HepG2 (cell line): ENCODE results near the gene ACSS3. TPM values are rescaled to one million over a fixed set of nuclear protein-coding genes. Genes with fewer than 3 reads are reported as not detected.

Experiments
- ASH2L ChIP-seq: fragments of 300-600, 200-600 bp; sonication (generic); IDR thresholded peaks from 2 replicates; pipeline ENCODE4 v1.7.0; 2017; ENCODE audit warnings: low read depth, mild to moderate bottlenecking, moderate library complexity, mixed read lengths, low read length; ENCODE audit not compliant: insufficient read length
- KDM4B ChIP-seq: sonication (generic); formaldehyde crosslinking; IDR thresholded peaks from 2 replicates; pipeline ENCODE4 v1.4.0; 2020; ENCODE audit warnings: missing genetic modification reagents
- MAFK ChIP-seq, 2 experiments: IDR thresholded peaks in 1 of 2; conservative IDR thresholded peaks in 1 of 2; 2 replicates each; pipeline ENCODE4 v1.6.1; 2011; ENCODE audit warnings: improper control_type of control experiment in 2 of 2, low read length in 2 of 2
- MEIS2 ChIP-seq: sonication (generic); formaldehyde crosslinking; IDR thresholded peaks from 2 replicates; pipeline ENCODE4 v1.9.0; 2021; ENCODE audit warnings: mild to moderate bottlenecking, missing genetic modification reagents
- MTA3 ChIP-seq: sonication (generic); formaldehyde crosslinking; IDR thresholded peaks from 2 replicates; pipeline ENCODE4 v1.4.0; 2020; ENCODE audit warnings: missing genetic modification reagents
- MXD4 ChIP-seq: IDR thresholded peaks from 2 replicates; pipeline ENCODE4 v1.6.1; 2016; ENCODE audit warnings: mild to moderate bottlenecking, missing biosample characterization, missing genetic modification reagents
- NR2F1 ChIP-seq, 2 experiments: fragments of 450-650 bp in 1 of 2; formaldehyde crosslinking in 1 of 2; IDR thresholded peaks; 2 replicates each; pipeline versions ENCODE4 v1.5.0 to v1.6.1; 2016 to 2020; ENCODE audit warnings: mild to moderate bottlenecking in 1 of 2, missing compliant biosample characterization in 1 of 2, missing genetic modification reagents in 1 of 2, moderate library complexity in 1 of 2
- NRL ChIP-seq: sonication (generic); formaldehyde crosslinking; IDR thresholded peaks from 2 replicates; pipeline ENCODE4 v1.5.0; 2020; ENCODE audit warnings: missing genetic modification reagents, mild to moderate bottlenecking, moderate library complexity, borderline replicate concordance
- SRSF1 ChIP-seq: fragments of 200-400 bp; formaldehyde crosslinking; optimal IDR thresholded peaks from 2 replicates; pipeline ENCODE3; 2017; ENCODE audit warnings: mild to moderate bottlenecking, low read depth, low read length, moderate library complexity
- SUZ12 ChIP-seq: fragments of 150-350 bp; IDR thresholded peaks from 2 replicates; pipeline ENCODE4 v1.6.1; 2014; ENCODE audit warnings: low read depth, low read length
- TARDBP ChIP-seq: sonication (generic); formaldehyde crosslinking; IDR thresholded peaks from 2 replicates; pipeline ENCODE4 v1.8.0; 2022; ENCODE audit warnings: mild to moderate bottlenecking, missing genetic modification reagents
- ZFAT ChIP-seq: sonication (generic); formaldehyde crosslinking; conservative IDR thresholded peaks from 2 replicates; pipeline ENCODE4 v1.8.1; 2023; ENCODE audit warnings: missing genetic modification reagents, inconsistent platforms
- ZNF430 ChIP-seq: sonication (generic); formaldehyde crosslinking; IDR thresholded peaks from 2 replicates; pipeline ENCODE4 v1.9.0; 2021; ENCODE audit warnings: mild to moderate bottlenecking, missing genetic modification reagents
- ZNF737 ChIP-seq: sonication (generic); formaldehyde crosslinking; IDR thresholded peaks from 2 replicates; pipeline ENCODE4 v1.5.0; 2020; ENCODE audit warnings: missing genetic modification reagents, mild to moderate bottlenecking, borderline replicate concordance
- ZNF841 ChIP-seq: sonication (generic); formaldehyde crosslinking; IDR thresholded peaks from 2 replicates; pipeline ENCODE4 v1.8.1; 2023; ENCODE audit warnings: missing genetic modification reagents, borderline replicate concordance
- ZSCAN30 ChIP-seq: sonication (generic); formaldehyde crosslinking; IDR thresholded peaks from 2 replicates; pipeline ENCODE4 v1.5.0; 2020; ENCODE audit warnings: mild to moderate bottlenecking, missing genetic modification reagents
- polyA plus RNA-seq, 8 experiments: library from polyadenylated mRNA; depleted of rRNA in 3 of 8; stranded (reverse) in 7 of 8; unstranded in 1 of 8; fragments of >200 nt; fragmentation: Illumina TruSeq in 4 of 8; extraction: Trizol in 4 of 8; gene quantifications; 2 replicates each; pipeline versions ENCODE4 v1.2.1 to v1.2.3, GENCODE V29; 2011 to 2016; ENCODE audit warnings: low read depth in 4 of 8, missing spikeins in 1 of 8, mixed read lengths in 1 of 8; ENCODE audit not compliant: insufficient read depth in 1 of 8
- total RNA-seq, 5 experiments: library from RNA; depleted of rRNA; stranded (reverse); fragments of >200 nt; fragmentation: Illumina TruSeq; extraction: Trizol; gene quantifications; 2 replicates each; pipeline ENCODE4 v1.2.3, GENCODE V29; 2016; ENCODE audit warnings: low read depth in 1 of 5
- TF ChIP-seq, protein P1 (sequence below): sonication (generic); formaldehyde crosslinking; IDR thresholded peaks from 2 replicates; pipeline ENCODE4 v1.4.0; 2020; ENCODE audit warnings: missing genetic modification reagents
- TF ChIP-seq, protein P2 (sequence below): sonication (generic); formaldehyde crosslinking; IDR thresholded peaks from 2 replicates; pipeline ENCODE4 v1.4.0; 2020; ENCODE audit warnings: missing genetic modification reagents, borderline replicate concordance
- TF ChIP-seq, protein P3 (sequence below): IDR thresholded peaks from 2 replicates; pipeline ENCODE4 v1.4.0; 2020; ENCODE audit warnings: mild to moderate bottlenecking, missing genetic modification reagents

The ACSS3 gene
- total and polyA plus RNA-seq, 2 of the 13 experiments (the other 11 are each of a cell fraction or from before 2014, with no cell fraction given), result 79.5 to 86.3 TPM

DNA sequence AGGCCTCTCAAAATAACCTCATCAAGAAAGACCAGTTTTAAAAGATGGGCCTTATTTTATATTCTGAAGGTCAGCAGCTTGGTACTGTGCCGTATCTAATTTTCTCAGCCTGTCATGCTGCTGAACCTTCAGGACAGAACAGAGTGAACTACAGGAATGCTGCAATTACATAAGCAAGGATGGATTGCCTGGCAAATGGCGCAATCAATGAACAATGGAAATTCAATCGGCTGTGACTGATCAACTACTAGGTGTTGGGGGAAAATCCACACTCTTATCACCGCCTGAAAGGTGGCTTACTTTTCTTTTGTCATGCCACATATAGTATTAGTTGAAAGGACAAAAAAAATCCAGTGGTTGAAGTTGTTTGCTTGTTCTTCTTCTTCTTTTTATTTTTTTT, 8.5 kb downstream of the ACSS3 start (continued):
- TF ChIP-seq, protein P1, sequence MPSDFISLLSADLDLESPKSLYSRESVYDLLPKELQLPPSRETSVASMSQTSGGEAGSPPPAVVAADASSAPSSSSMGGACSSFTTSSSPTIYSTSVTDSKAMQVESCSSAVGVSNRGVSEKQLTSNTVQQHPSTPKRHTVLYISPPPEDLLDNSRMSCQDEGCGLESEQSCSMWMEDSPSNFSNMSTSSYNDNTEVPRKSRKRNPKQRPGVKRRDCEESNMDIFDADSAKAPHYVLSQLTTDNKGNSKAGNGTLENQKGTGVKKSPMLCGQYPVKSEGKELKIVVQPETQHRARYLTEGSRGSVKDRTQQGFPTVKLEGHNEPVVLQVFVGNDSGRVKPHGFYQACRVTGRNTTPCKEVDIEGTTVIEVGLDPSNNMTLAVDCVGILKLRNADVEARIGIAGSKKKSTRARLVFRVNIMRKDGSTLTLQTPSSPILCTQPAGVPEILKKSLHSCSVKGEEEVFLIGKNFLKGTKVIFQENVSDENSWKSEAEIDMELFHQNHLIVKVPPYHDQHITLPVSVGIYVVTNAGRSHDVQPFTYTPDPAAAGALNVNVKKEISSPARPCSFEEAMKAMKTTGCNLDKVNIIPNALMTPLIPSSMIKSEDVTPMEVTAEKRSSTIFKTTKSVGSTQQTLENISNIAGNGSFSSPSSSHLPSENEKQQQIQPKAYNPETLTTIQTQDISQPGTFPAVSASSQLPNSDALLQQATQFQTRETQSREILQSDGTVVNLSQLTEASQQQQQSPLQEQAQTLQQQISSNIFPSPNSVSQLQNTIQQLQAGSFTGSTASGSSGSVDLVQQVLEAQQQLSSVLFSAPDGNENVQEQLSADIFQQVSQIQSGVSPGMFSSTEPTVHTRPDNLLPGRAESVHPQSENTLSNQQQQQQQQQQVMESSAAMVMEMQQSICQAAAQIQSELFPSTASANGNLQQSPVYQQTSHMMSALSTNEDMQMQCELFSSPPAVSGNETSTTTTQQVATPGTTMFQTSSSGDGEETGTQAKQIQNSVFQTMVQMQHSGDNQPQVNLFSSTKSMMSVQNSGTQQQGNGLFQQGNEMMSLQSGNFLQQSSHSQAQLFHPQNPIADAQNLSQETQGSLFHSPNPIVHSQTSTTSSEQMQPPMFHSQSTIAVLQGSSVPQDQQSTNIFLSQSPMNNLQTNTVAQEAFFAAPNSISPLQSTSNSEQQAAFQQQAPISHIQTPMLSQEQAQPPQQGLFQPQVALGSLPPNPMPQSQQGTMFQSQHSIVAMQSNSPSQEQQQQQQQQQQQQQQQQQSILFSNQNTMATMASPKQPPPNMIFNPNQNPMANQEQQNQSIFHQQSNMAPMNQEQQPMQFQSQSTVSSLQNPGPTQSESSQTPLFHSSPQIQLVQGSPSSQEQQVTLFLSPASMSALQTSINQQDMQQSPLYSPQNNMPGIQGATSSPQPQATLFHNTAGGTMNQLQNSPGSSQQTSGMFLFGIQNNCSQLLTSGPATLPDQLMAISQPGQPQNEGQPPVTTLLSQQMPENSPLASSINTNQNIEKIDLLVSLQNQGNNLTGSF, result no peak
- TF ChIP-seq ZNF430 (no peak), TARDBP (peak; percentile 60; the same call in 1 of the 2 replicates), MTA3 (CRISPR knock-in tag) (no peak), SRSF1 (no peak), ASH2L (no peak), ZNF737 (CRISPR knock-in tag) (no peak), KDM4B (peak; percentile 93), ZFAT (CRISPR knock-in tag) (no peak), NRL (CRISPR knock-in tag) (no peak), MEIS2 (CRISPR knock-in tag) (peak; percentile 68; the same call in 1 of the 2 replicates), SUZ12 (no peak), MAFK (conservative IDR thresholded peaks at IDR 0.05 in 1 of 2, IDR thresholded peaks at IDR 0.05 in 1 of 2; ENCODE audit: low read length in 2 of 2) (no peak), MXD4 (CRISPR knock-in tag) (no peak), ZNF841 (no peak), ZSCAN30 (CRISPR knock-in tag) (no peak), NR2F1 (CRISPR knock-in tag; IDR thresholded peaks at IDR 0.05) (no peak)
- TF ChIP-seq, protein P2, sequence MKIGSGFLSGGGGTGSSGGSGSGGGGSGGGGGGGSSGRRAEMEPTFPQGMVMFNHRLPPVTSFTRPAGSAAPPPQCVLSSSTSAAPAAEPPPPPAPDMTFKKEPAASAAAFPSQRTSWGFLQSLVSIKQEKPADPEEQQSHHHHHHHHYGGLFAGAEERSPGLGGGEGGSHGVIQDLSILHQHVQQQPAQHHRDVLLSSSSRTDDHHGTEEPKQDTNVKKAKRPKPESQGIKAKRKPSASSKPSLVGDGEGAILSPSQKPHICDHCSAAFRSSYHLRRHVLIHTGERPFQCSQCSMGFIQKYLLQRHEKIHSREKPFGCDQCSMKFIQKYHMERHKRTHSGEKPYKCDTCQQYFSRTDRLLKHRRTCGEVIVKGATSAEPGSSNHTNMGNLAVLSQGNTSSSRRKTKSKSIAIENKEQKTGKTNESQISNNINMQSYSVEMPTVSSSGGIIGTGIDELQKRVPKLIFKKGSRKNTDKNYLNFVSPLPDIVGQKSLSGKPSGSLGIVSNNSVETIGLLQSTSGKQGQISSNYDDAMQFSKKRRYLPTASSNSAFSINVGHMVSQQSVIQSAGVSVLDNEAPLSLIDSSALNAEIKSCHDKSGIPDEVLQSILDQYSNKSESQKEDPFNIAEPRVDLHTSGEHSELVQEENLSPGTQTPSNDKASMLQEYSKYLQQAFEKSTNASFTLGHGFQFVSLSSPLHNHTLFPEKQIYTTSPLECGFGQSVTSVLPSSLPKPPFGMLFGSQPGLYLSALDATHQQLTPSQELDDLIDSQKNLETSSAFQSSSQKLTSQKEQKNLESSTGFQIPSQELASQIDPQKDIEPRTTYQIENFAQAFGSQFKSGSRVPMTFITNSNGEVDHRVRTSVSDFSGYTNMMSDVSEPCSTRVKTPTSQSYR, result peak; percentile 71; the same call in 1 of the 2 replicates
- TF ChIP-seq, protein P3, sequence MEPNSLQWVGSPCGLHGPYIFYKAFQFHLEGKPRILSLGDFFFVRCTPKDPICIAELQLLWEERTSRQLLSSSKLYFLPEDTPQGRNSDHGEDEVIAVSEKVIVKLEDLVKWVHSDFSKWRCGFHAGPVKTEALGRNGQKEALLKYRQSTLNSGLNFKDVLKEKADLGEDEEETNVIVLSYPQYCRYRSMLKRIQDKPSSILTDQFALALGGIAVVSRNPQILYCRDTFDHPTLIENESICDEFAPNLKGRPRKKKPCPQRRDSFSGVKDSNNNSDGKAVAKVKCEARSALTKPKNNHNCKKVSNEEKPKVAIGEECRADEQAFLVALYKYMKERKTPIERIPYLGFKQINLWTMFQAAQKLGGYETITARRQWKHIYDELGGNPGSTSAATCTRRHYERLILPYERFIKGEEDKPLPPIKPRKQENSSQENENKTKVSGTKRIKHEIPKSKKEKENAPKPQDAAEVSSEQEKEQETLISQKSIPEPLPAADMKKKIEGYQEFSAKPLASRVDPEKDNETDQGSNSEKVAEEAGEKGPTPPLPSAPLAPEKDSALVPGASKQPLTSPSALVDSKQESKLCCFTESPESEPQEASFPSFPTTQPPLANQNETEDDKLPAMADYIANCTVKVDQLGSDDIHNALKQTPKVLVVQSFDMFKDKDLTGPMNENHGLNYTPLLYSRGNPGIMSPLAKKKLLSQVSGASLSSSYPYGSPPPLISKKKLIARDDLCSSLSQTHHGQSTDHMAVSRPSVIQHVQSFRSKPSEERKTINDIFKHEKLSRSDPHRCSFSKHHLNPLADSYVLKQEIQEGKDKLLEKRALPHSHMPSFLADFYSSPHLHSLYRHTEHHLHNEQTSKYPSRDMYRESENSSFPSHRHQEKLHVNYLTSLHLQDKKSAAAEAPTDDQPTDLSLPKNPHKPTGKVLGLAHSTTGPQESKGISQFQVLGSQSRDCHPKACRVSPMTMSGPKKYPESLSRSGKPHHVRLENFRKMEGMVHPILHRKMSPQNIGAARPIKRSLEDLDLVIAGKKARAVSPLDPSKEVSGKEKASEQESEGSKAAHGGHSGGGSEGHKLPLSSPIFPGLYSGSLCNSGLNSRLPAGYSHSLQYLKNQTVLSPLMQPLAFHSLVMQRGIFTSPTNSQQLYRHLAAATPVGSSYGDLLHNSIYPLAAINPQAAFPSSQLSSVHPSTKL (CRISPR knock-in tag), result peak; percentile 97
